ENCODE measurements around the gene CARS1.

Gene CARS1

GRCh38 chr11:2955906-2956476, 101.2 kb downstream of the CARS1 start:
- no peak for DNase-seq (ENCODE audit: low spot score)

- no peak for DNase-seq (ENCODE audit: low spot score)
These were observed 103.0 kb downstream of the CARS1 start for GRCh38 chr11:2954263-2954662.

GRCh38 chr11:2952290-2952689, 104.9 kb downstream of the CARS1 start:
- no peak for DNase-seq (ENCODE audit: low spot score)

GRCh38 chr11:2951231-2952110, 105.8 kb downstream of the CARS1 start:
- DNase-seq (ENCODE audit: low spot score) = no peak

All from ecto neural progenitor cell (in vitro differentiated cells).